ENCODE results near the gene HS1BP3. TPM values are rescaled to one million over a fixed set of nuclear protein-coding genes. Genes with fewer than 3 reads are reported as not detected.

The HS1BP3 gene
- total RNA-seq, 1 donor from 2014 or later, result 33.2 TPM

GRCh38 chr2:20648206-20648605 lies 2.7 kb downstream of the HS1BP3 start:
- peaks cover 52% of the 10 kb centered on the region for H3K4me1 Mint-ChIP-seq (ENCODE audit: low read depth)
- peaks cover 14% of the 10 kb centered on the region for H3K36me3 Mint-ChIP-seq (ENCODE audit: low read depth)
- no peaks in the 10 kb centered on the region for H3K9me3 Mint-ChIP-seq (ENCODE audit: low read depth)
- TF ChIP-seq, protein P1, sequence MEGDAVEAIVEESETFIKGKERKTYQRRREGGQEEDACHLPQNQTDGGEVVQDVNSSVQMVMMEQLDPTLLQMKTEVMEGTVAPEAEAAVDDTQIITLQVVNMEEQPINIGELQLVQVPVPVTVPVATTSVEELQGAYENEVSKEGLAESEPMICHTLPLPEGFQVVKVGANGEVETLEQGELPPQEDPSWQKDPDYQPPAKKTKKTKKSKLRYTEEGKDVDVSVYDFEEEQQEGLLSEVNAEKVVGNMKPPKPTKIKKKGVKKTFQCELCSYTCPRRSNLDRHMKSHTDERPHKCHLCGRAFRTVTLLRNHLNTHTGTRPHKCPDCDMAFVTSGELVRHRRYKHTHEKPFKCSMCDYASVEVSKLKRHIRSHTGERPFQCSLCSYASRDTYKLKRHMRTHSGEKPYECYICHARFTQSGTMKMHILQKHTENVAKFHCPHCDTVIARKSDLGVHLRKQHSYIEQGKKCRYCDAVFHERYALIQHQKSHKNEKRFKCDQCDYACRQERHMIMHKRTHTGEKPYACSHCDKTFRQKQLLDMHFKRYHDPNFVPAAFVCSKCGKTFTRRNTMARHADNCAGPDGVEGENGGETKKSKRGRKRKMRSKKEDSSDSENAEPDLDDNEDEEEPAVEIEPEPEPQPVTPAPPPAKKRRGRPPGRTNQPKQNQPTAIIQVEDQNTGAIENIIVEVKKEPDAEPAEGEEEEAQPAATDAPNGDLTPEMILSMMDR (IDR thresholded peaks at IDR 0.05), result no peak
- DNase-seq (ENCODE audit: low spot score), result peak; percentile 59
- H3K27ac Mint-ChIP-seq (ENCODE audit: unreplicated experiment), result no peak overlapping the region
- H3K27me3 Mint-ChIP-seq (ENCODE audit: low read depth), result no peaks in the 10 kb centered on the region
- H3K4me3 Mint-ChIP-seq (ENCODE audit: unreplicated experiment), result no peak overlapping the region

GRCh38 chr2:20647738-20648137 lies 3.2 kb downstream of the HS1BP3 start:
- no peaks in the 10 kb centered on the region for H3K9me3 Mint-ChIP-seq (ENCODE audit: low read depth)
- H3K4me1 Mint-ChIP-seq (ENCODE audit: low read depth), result peaks cover 48% of the 10 kb centered on the region
- DNase-seq (ENCODE audit: low spot score), result peak; percentile 42
- TF ChIP-seq, protein P1 (IDR thresholded peaks at IDR 0.05), result no peak
- no peak overlapping the region for H3K27ac Mint-ChIP-seq (ENCODE audit: unreplicated experiment)
- H3K27me3 Mint-ChIP-seq (ENCODE audit: low read depth), result no peaks in the 10 kb centered on the region
- no peak overlapping the region for H3K4me3 Mint-ChIP-seq (ENCODE audit: unreplicated experiment)
- H3K36me3 Mint-ChIP-seq (ENCODE audit: low read depth), result peaks cover 14% of the 10 kb centered on the region

DNA sequence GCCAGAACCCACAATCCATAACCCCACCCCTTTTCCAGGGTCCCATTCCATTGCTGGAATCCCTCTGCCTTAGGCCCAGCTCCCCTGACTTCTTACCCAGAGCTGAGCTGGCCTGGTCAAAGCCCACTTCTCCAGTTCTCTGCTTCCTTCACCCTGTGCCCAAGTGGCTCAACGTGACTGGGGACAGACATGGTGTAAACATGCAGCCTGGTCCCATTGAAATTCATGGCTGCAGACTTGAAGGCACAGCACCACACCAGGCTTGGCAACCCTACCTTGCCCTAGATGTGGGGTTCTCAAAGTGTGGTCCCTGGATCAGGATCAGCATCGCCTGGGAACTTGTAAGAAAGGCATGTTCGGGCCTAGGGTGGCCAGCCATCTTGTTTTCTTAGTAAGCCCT lies 3.7 kb downstream of the HS1BP3 start:
- Mint-ChIP-seq H3K27me3 (ENCODE audit: low read depth) (no peaks in the 10 kb centered on the region), H3K4me1 (ENCODE audit: low read depth) (peaks cover 46% of the 10 kb centered on the region), H3K27ac (ENCODE audit: unreplicated experiment) (no peak overlapping the region), H3K9me3 (ENCODE audit: low read depth) (no peaks in the 10 kb centered on the region), H3K36me3 (ENCODE audit: low read depth) (peaks cover 14% of the 10 kb centered on the region), H3K4me3 (ENCODE audit: unreplicated experiment) (no peak overlapping the region)
- TF ChIP-seq, protein P1 (IDR thresholded peaks at IDR 0.05), result no peak
- DNase-seq (ENCODE audit: low spot score), result peak; percentile 38

GRCh38 chr2:20646446-20646845 lies 4.5 kb downstream of the HS1BP3 start:
- H3K4me3 Mint-ChIP-seq (ENCODE audit: unreplicated experiment), result no peak overlapping the region
- no peak overlapping the region for H3K27ac Mint-ChIP-seq (ENCODE audit: unreplicated experiment)
- no peaks in the 10 kb centered on the region for H3K9me3 Mint-ChIP-seq (ENCODE audit: low read depth)
- no peaks in the 10 kb centered on the region for H3K27me3 Mint-ChIP-seq (ENCODE audit: low read depth)
- peak; percentile 76 for DNase-seq (ENCODE audit: low spot score)
- TF ChIP-seq, protein P1 (IDR thresholded peaks at IDR 0.05), result no peak
- H3K36me3 Mint-ChIP-seq (ENCODE audit: low read depth), result peaks cover 16% of the 10 kb centered on the region
- peaks cover 46% of the 10 kb centered on the region for H3K4me1 Mint-ChIP-seq (ENCODE audit: low read depth)

GRCh38 chr2:20645761-20646160 lies 5.1 kb downstream of the HS1BP3 start:
- DNase-seq (ENCODE audit: low spot score), result peak; percentile 77
- H3K9me3 Mint-ChIP-seq (ENCODE audit: low read depth), result no peaks in the 10 kb centered on the region
- H3K36me3 Mint-ChIP-seq (ENCODE audit: low read depth), result peaks cover 21% of the 10 kb centered on the region
- no peak overlapping the region for H3K27ac Mint-ChIP-seq (ENCODE audit: unreplicated experiment)
- no peak overlapping the region for H3K4me3 Mint-ChIP-seq (ENCODE audit: unreplicated experiment)
- no peaks in the 10 kb centered on the region for H3K27me3 Mint-ChIP-seq (ENCODE audit: low read depth)
- peaks cover 49% of the 10 kb centered on the region for H3K4me1 Mint-ChIP-seq (ENCODE audit: low read depth)
- TF ChIP-seq, protein P1 (IDR thresholded peaks at IDR 0.05), result no peak
